ENCODE results near the gene MYCL. TPM values are rescaled to one million over a fixed set of nuclear protein-coding genes. Genes with fewer than 3 reads are reported as not detected.

The MYCL gene
- total RNA-seq, 4 donors from 2014 or later, result 0.13 to 0.92 (median 0.66) TPM

DNA sequence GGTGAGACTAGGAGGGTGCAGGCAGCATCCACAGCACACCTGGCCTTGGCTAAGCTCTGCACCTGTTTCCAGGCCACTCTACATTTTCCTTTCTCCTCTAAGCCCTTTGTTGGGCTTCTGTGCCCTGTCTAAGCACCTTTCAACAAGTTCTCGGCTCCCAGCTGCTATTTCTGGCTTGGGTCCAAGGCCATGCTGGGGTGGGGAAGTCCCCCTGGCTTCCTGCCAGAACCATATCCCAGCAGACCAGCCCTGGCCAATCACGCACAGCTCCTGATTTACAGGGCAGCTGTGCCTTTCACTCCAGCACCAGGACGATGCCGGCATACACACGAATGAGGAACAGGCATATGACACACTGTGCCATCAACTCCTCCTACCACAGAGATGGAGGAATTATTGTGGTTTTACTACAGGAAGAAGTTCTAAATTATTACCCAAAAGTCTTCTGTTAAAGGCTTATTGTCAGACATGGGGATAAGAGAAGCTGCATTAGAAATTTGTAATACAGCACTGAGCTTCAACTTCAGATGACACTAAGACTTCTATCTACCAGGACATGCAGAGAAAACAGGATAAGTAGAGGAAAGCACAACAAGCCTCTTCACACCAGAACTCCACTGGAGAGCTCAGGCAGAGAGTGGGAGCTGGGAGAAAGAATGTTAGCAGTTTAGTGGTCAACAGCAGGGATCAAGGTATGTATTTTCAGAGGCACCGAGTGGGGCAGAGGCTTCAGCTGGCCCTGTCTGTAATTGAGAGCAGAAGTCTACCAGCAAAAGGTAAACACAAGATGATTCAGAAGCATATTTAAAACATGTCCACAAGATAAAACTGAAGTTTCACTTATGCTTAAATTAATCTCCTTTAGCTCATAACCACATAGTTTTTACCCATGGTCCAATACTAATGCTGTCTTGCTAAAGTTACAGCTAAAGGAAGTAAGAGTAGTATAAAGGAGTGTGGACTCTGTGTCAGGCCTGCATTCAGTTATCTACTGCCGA, 55.8 kb downstream of the MYCL start:
- Histone ChIP-seq H3K27me3 (no peaks in the 10 kb centered on the region), H3K4me1 (peaks cover 14 to 25% (median 21%) of the 10 kb centered on the region in 4 donors), H3K9me3 (no peaks in the 10 kb centered on the region), H3K36me3 (peaks cover 16 to 79% (median 54%) of the 10 kb centered on the region in 4 donors), H3K27ac (replicated peaks in 1 of 4) (peak overlapping the region; percentile 3 to 41 (median 20)), H3K4me3 (no peak overlapping the region)
- WGBS, result 14% methylated on average over 6 of the region's 7 CpGs
- DNase-seq (ENCODE audit: extremely low spot score), result peak; percentile 93
- TF ChIP-seq EP300 (IDR thresholded peaks at IDR 0.05) (no peak), POLR2AphosphoS5 (IDR thresholded peaks at IDR 0.05) (peak; percentile 32 to 44), CTCF (IDR thresholded peaks at IDR 0.05) (no peak), POLR2A (IDR thresholded peaks at IDR 0.05; ENCODE audit: low read depth) (no peak)
- intact Hi-C loops (cut with DNase I), result no loop called here

Small RNA genes lying within 50 kb of the gene (small RNA-seq; reads per million reads assigned to genes)
- 0 reads per million in 3 donors for gene RF00019

Other genes with a start within 250 kb of the MYCL start
- under 1 TPM in 1 of 4 donors, not detected in 3; 0.26 TPM for gene NT5C1A, start 229.8 kb downstream of the MYCL start, total RNA-seq
- under 1 TPM in 2 of 4 donors, not detected in 2; 0.13 to 0.33 TPM for gene HPCAL4, start 210.5 kb downstream of the MYCL start, total RNA-seq
- gene PPIE, start 163.0 kb downstream of the MYCL start, total RNA-seq, result 10 to 100 TPM; 30.3 to 42.0 (median 37.9) TPM
- 1 to 10 TPM in 1 of 4 donors, under 1 TPM in 3; 0.65 to 1.4 (median 0.83) TPM for gene OXCT2, start 130.6 kb downstream of the MYCL start, total RNA-seq
- 1 to 10 TPM in 3 of 4 donors, under 1 TPM in 1; 0.83 to 4.6 (median 2.3) TPM for gene BMP8B, start 113.1 kb downstream of the MYCL start, total RNA-seq
- 10 to 100 TPM; 13.3 to 24.1 (median 16.5) TPM for gene TRIT1, start 18.4 kb downstream of the MYCL start, total RNA-seq
- gene MFSD2A, start 53.2 kb upstream of the MYCL start, total RNA-seq, result 1 to 10 TPM; 1.7 to 5.1 (median 4.1) TPM
- gene CAP1, start 138.8 kb upstream of the MYCL start, total RNA-seq, result 100 to 1,000 TPM; 412 to 468 (median 442) TPM
- 10 to 100 TPM; 44.1 to 75.2 (median 50.0) TPM for gene PPT1, start 195.3 kb upstream of the MYCL start, total RNA-seq

All from esophagus muscularis mucosa (tissue), 4 donors.